ACC112 (cell line): ENCODE data around the gene PDE4B.

ENCODE experiments used
- H2AFZ ChIP-seq: fragments of 200-600 bp; sonication (generic); one replicate; pipeline ENCODE4 v1.6.0; 2017; ENCODE audit warnings: antibody characterized with exemption, low read length; ENCODE audit not compliant: unreplicated experiment
- H3K27ac ChIP-seq: fragments of 200-600 bp; sonication (generic); 2 replicates; pipeline ENCODE4 v1.5.1; 2014; ENCODE audit warnings: low read depth, mild to moderate bottlenecking, antibody characterized with exemption, low read length, moderate library complexity
- H3K27me3 ChIP-seq: fragments of 200-600 bp; sonication (generic); 2 replicates; pipeline ENCODE4 v1.6.1; 2014; ENCODE audit warnings: mild to moderate bottlenecking, antibody characterized with exemption, low read length, moderate library complexity, mixed read lengths; ENCODE audit not compliant: insufficient read depth
- H3K36me3 ChIP-seq: fragments of 200-600 bp; sonication (generic); 2 replicates; pipeline ENCODE4 v1.6.1; 2016; ENCODE audit warnings: mild to moderate bottlenecking, antibody characterized with exemption, low read length, moderate library complexity, mixed read lengths; ENCODE audit not compliant: insufficient read depth
- H3K4me1 ChIP-seq: fragments of 200-600 bp; sonication (generic); one replicate; pipeline ENCODE4 v1.6.1; 2016; ENCODE audit warnings: low read length, mixed read lengths; ENCODE audit not compliant: insufficient read depth, unreplicated experiment, control insufficient read depth
- H3K4me3 ChIP-seq: fragments of 200-600 bp; sonication (generic); 2 replicates; pipeline ENCODE4 v1.5.1; 2014; ENCODE audit warnings: mild to moderate bottlenecking, low read depth, low read length
- H3K79me2 ChIP-seq: fragments of 200-600 bp; sonication (generic); one replicate; pipeline ENCODE4 v1.6.0; 2016; ENCODE audit warnings: low read length; ENCODE audit not compliant: control insufficient read depth, unreplicated experiment, insufficient read depth

Gene PDE4B

GRCh38 chr1:65918564-65918963, 125.9 kb downstream of the PDE4B start:
- H3K4me1 ChIP-seq = no peaks in the 10 kb centered on the region
- no peaks in the 10 kb centered on the region for H3K79me2 ChIP-seq
- no peaks in the 10 kb centered on the region for H3K27me3 ChIP-seq
- no peak overlapping the region for H2AFZ ChIP-seq
- H3K36me3 ChIP-seq = no peaks in the 10 kb centered on the region
- H3K4me3 ChIP-seq = no peak overlapping the region
- no peak overlapping the region for H3K27ac ChIP-seq

GRCh38 chr1:65921446-65921845, 128.8 kb downstream of the PDE4B start:
- Histone ChIP-seq H2AFZ (no peak overlapping the region), H3K4me3 (no peak overlapping the region)

GRCh38 chr1:65924471-65924870, 131.8 kb downstream of the PDE4B start:
- Histone ChIP-seq H3K4me1 (no peaks in the 10 kb centered on the region), H2AFZ (no peak overlapping the region), H3K4me3 (no peak overlapping the region), H3K27ac (no peak overlapping the region), H3K79me2 (no peaks in the 10 kb centered on the region), H3K36me3 (no peaks in the 10 kb centered on the region), H3K27me3 (no peaks in the 10 kb centered on the region)

More at GRCh38 chr1:65921446-65921845, 128.8 kb downstream of the PDE4B start:
- no peaks in the 10 kb centered on the region for H3K79me2 ChIP-seq
- no peaks in the 10 kb centered on the region for H3K27me3 ChIP-seq
- H3K36me3 ChIP-seq = no peaks in the 10 kb centered on the region
- H3K4me1 ChIP-seq = no peaks in the 10 kb centered on the region
- no peak overlapping the region for H3K27ac ChIP-seq

- Histone ChIP-seq H3K79me2 (no peaks in the 10 kb centered on the region), H3K27ac (no peak overlapping the region), H2AFZ (no peak overlapping the region), H3K4me3 (no peak overlapping the region), H3K27me3 (no peaks in the 10 kb centered on the region), H3K4me1 (no peaks in the 10 kb centered on the region), H3K36me3 (no peaks in the 10 kb centered on the region)
These were observed 145.8 kb downstream of the PDE4B start for GRCh38 chr1:65938506-65938905.

GRCh38 chr1:65939191-65939590, 146.5 kb downstream of the PDE4B start:
- no peak overlapping the region for H3K27ac ChIP-seq
- H3K36me3 ChIP-seq = no peaks in the 10 kb centered on the region
- no peaks in the 10 kb centered on the region for H3K27me3 ChIP-seq
- H2AFZ ChIP-seq = no peak overlapping the region
- no peaks in the 10 kb centered on the region for H3K4me1 ChIP-seq
- no peak overlapping the region for H3K4me3 ChIP-seq
- no peaks in the 10 kb centered on the region for H3K79me2 ChIP-seq

- H3K4me1 ChIP-seq = no peaks in the 10 kb centered on the region
- no peak overlapping the region for H2AFZ ChIP-seq
- H3K36me3 ChIP-seq = no peaks in the 10 kb centered on the region
- no peaks in the 10 kb centered on the region for H3K27me3 ChIP-seq
- no peaks in the 10 kb centered on the region for H3K79me2 ChIP-seq
- no peak overlapping the region for H3K4me3 ChIP-seq
- no peak overlapping the region for H3K27ac ChIP-seq
These were observed 146.9 kb downstream of the PDE4B start for GRCh38 chr1:65939636-65940035.

- Histone ChIP-seq H3K79me2 (no peaks in the 10 kb centered on the region), H3K27ac (no peak overlapping the region), H2AFZ (no peak overlapping the region), H3K36me3 (no peaks in the 10 kb centered on the region), H3K4me3 (no peak overlapping the region), H3K4me1 (no peaks in the 10 kb centered on the region), H3K27me3 (no peaks in the 10 kb centered on the region)
These were observed 147.4 kb downstream of the PDE4B start for GRCh38 chr1:65940126-65940525.

- no peak overlapping the region for H2AFZ ChIP-seq
- H3K27me3 ChIP-seq = no peaks in the 10 kb centered on the region
- no peaks in the 10 kb centered on the region for H3K4me1 ChIP-seq
- no peaks in the 10 kb centered on the region for H3K79me2 ChIP-seq
- no peaks in the 10 kb centered on the region for H3K36me3 ChIP-seq
- H3K4me3 ChIP-seq = no peak overlapping the region
- no peak overlapping the region for H3K27ac ChIP-seq
These were observed 149.8 kb downstream of the PDE4B start for GRCh38 chr1:65942476-65942875.

GRCh38 chr1:65946376-65946775, 153.7 kb downstream of the PDE4B start:
- Histone ChIP-seq H3K79me2 (no peaks in the 10 kb centered on the region), H3K4me1 (peaks cover 14% of the 10 kb centered on the region), H3K27me3 (no peaks in the 10 kb centered on the region), H3K27ac (no peak overlapping the region), H3K4me3 (no peak overlapping the region), H2AFZ (no peak overlapping the region), H3K36me3 (no peaks in the 10 kb centered on the region)

GRCh38 chr1:65946960-65947359, 154.3 kb downstream of the PDE4B start:
- Histone ChIP-seq H3K27me3 (no peaks in the 10 kb centered on the region), H3K36me3 (no peaks in the 10 kb centered on the region), H3K4me1 (peaks cover 14% of the 10 kb centered on the region), H2AFZ (no peak overlapping the region), H3K27ac (no peak overlapping the region), H3K79me2 (no peaks in the 10 kb centered on the region), H3K4me3 (no peak overlapping the region)

GRCh38 chr1:65948609-65949229, 156.0 kb downstream of the PDE4B start:
- no peak overlapping the region for H3K4me3 ChIP-seq
- H3K27ac ChIP-seq = peak overlapping the region; percentile 78
- no peaks in the 10 kb centered on the region for H3K36me3 ChIP-seq
- peaks cover 25% of the 10 kb centered on the region for H3K4me1 ChIP-seq
- H3K79me2 ChIP-seq = no peaks in the 10 kb centered on the region
- peak overlapping the region; percentile 49 for H2AFZ ChIP-seq
- H3K27me3 ChIP-seq = no peaks in the 10 kb centered on the region
